ENCODE data around the gene RBM19. TPM values are rescaled to one million over a fixed set of nuclear protein-coding genes. Genes with fewer than 3 reads are reported as not detected.

The RBM19 gene
- total RNA-seq, 2 donors from 2014 or later: 38.6 to 43.1 TPM

- H3K4me1 ChIP-seq (ENCODE audit: control insufficient read depth, insufficient read depth, low read length): peaks cover 25% of the 10 kb centered on the region
- H3K36me3 ChIP-seq (ENCODE audit: control insufficient read depth, insufficient read depth, low read length): peaks cover 24% of the 10 kb centered on the region
- H3K9me3 ChIP-seq (ENCODE audit: control insufficient read depth, low read length): no peaks in the 10 kb centered on the region
- peak overlapping the region; percentile 96 for H3K27ac ChIP-seq (ENCODE audit: low read depth, low read length)
- TF ChIP-seq CTCF (conservative IDR thresholded peaks at IDR 0.05): no peak
- H3K27me3 ChIP-seq (ENCODE audit: control insufficient read depth, insufficient read depth, low read length, poor library complexity, severe bottlenecking): no peaks in the 10 kb centered on the region
- H3K9ac ChIP-seq (ENCODE audit: extremely low read depth, low read length, poor library complexity, severe bottlenecking): peak overlapping the region; percentile 77
- Mint-ChIP-seq H3K4me3 (peak overlapping the region; percentile 34), H3K9me3 (no peaks in the 10 kb centered on the region), H3K4me1 (peaks cover 56% of the 10 kb centered on the region), H3K27ac (peak overlapping the region; percentile 97), H3K36me3 (ENCODE audit: low read depth) (peaks cover 32% of the 10 kb centered on the region), H3K27me3 (ENCODE audit: insufficient read depth) (no peaks in the 10 kb centered on the region)
- H3K4me3 ChIP-seq (ENCODE audit: low read length): peak overlapping the region; percentile 65
- 63 to 70% methylated on average over 7 to 12 of the region's 14 CpGs for WGBS, 2 experiments (ENCODE audit: insufficient coverage in 1 of 2, insufficient read length in 1 of 2)
- DNase-seq: peak; percentile 66
Observed at GRCh38 chr12:113932381-113933196, 33.5 kb downstream of the RBM19 start.

GRCh38 chr12:113931517-113931916 is 34.6 kb downstream of the RBM19 start:
- no peaks in the 10 kb centered on the region for H3K27me3 ChIP-seq (ENCODE audit: control insufficient read depth, insufficient read depth, low read length, poor library complexity, severe bottlenecking)
- peaks cover 18% of the 10 kb centered on the region for H3K4me1 ChIP-seq (ENCODE audit: control insufficient read depth, insufficient read depth, low read length)
- no peaks in the 10 kb centered on the region for H3K27me3 Mint-ChIP-seq (ENCODE audit: insufficient read depth)
- no peak overlapping the region for H3K9ac ChIP-seq (ENCODE audit: extremely low read depth, low read length, poor library complexity, severe bottlenecking)
- peaks cover 50% of the 10 kb centered on the region for H3K4me1 Mint-ChIP-seq
- no peaks in the 10 kb centered on the region for H3K9me3 ChIP-seq (ENCODE audit: control insufficient read depth, low read length)
- TF ChIP-seq CTCF (conservative IDR thresholded peaks at IDR 0.05): no peak
- no peak overlapping the region for H3K27ac ChIP-seq (ENCODE audit: low read depth, low read length)
- 97 to 100% methylated on average over 1 to 6 of the region's 6 CpGs for WGBS, 2 experiments (ENCODE audit: insufficient coverage in 1 of 2, insufficient read length in 1 of 2)
- no peak for DNase-seq
- no peak overlapping the region for H3K4me3 ChIP-seq (ENCODE audit: low read length)
- H3K27ac Mint-ChIP-seq: peak overlapping the region; percentile 97
- H3K9me3 Mint-ChIP-seq: no peaks in the 10 kb centered on the region
- H3K36me3 ChIP-seq (ENCODE audit: control insufficient read depth, insufficient read depth, low read length): peaks cover 28% of the 10 kb centered on the region
- H3K36me3 Mint-ChIP-seq (ENCODE audit: low read depth): peaks cover 34% of the 10 kb centered on the region
- no peak overlapping the region for H3K4me3 Mint-ChIP-seq

- Histone ChIP-seq H3K4me3 (ENCODE audit: low read length) (no peak overlapping the region), H3K27ac (ENCODE audit: low read depth, low read length) (no peak overlapping the region), H3K36me3 (ENCODE audit: control insufficient read depth, insufficient read depth, low read length) (peaks cover 34% of the 10 kb centered on the region), H3K9me3 (ENCODE audit: control insufficient read depth, low read length) (no peaks in the 10 kb centered on the region), H3K27me3 (ENCODE audit: control insufficient read depth, insufficient read depth, low read length, poor library complexity, severe bottlenecking) (no peaks in the 10 kb centered on the region), H3K4me1 (ENCODE audit: control insufficient read depth, insufficient read depth, low read length) (peaks cover 13% of the 10 kb centered on the region), H3K9ac (ENCODE audit: extremely low read depth, low read length, poor library complexity, severe bottlenecking) (no peak overlapping the region)
- peaks cover 43% of the 10 kb centered on the region for H3K4me1 Mint-ChIP-seq
- no peak for TF ChIP-seq CTCF (conservative IDR thresholded peaks at IDR 0.05)
- no peak for DNase-seq
- peaks cover 40% of the 10 kb centered on the region for H3K36me3 Mint-ChIP-seq (ENCODE audit: low read depth)
- H3K27ac Mint-ChIP-seq: no peak overlapping the region
- no peaks in the 10 kb centered on the region for H3K9me3 Mint-ChIP-seq
- H3K27me3 Mint-ChIP-seq (ENCODE audit: insufficient read depth): no peaks in the 10 kb centered on the region
- H3K4me3 Mint-ChIP-seq: no peak overlapping the region
- 88 to 94% methylated on average over 1 to 4 of the region's 4 CpGs for WGBS, 2 experiments (ENCODE audit: insufficient coverage in 1 of 2, insufficient read length in 1 of 2)
Observed at GRCh38 chr12:113930249-113930648, 35.9 kb downstream of the RBM19 start.
